Naive thymus-derived CD4-positive, alpha-beta T cell (primary cell): ENCODE measurements around the gene MYH11. TPM values are rescaled to one million over a fixed set of nuclear protein-coding genes. Genes with fewer than 3 reads are reported as not detected.
A peak's percentile ranks its signal among the peaks of the same experiment; 100 is the strongest.
"Not testable (repeated sequence)": the region's sequence is repeated elsewhere in the genome, so short reads cannot be mapped to it uniquely, and the experiment has no call there.

Experiments
- ATAC-seq: fragments of 150-1000 bp; cut with Tn5 transposase; 2 replicates; pipeline ENCODE4 v1.10.0; 2021; ENCODE audit warnings: mild to moderate bottlenecking, moderate library complexity
- CTCF ChIA-PET: fragments of 350-600 bp; sonication (Branson Sonifier 250); formaldehyde crosslinking; loops from one replicate; lab custom pipeline; 2021; ENCODE audit warnings: antibody characterized with exemption; lab: Charles Lee
- POLR2A ChIA-PET: fragments of 350-600 bp; sonication (Branson Sonifier 250); formaldehyde crosslinking; loops from one replicate; lab custom pipeline; 2021; ENCODE audit warnings: antibody characterized with exemption, inconsistent platforms; lab: Charles Lee
- DNase-seq, 9 donors: peaks; one replicate each; pipeline versions ENCODE4 v3.0.0 to v3.0.0-alpha.2; 2020 to 2022; ENCODE audit warnings: mixed read lengths in 1 of 9
- H3K27ac ChIP-seq: one replicate; pipeline ENCODE4 v1.7.0; 2013; ENCODE audit warnings: mild to moderate bottlenecking, low read depth, low read length, moderate library complexity
- H3K27me3 ChIP-seq, 2 donors: one replicate each; pipeline ENCODE4 v1.7.0; 2013; ENCODE audit warnings: low read length in 2 of 2, mild to moderate bottlenecking in 2 of 2, moderate library complexity in 2 of 2; ENCODE audit not compliant: control insufficient read depth in 2 of 2, insufficient read depth in 2 of 2
- H3K36me3 ChIP-seq, 3 experiments: 1 replicate in 2 of 3; 2 replicates in 1 of 3; pipeline ENCODE4 v1.7.0; 2013; ENCODE audit warnings: low read length in 3 of 3, mild to moderate bottlenecking in 3 of 3, moderate library complexity in 1 of 3; ENCODE audit not compliant: insufficient read depth in 3 of 3, control insufficient read depth in 2 of 3
- H3K4me1 ChIP-seq, 2 donors: one replicate each; pipeline ENCODE4 v1.7.0; 2013; ENCODE audit warnings: low read length in 2 of 2, mild to moderate bottlenecking in 2 of 2, moderate library complexity in 1 of 2; ENCODE audit not compliant: control insufficient read depth in 2 of 2, insufficient read depth in 2 of 2
- H3K4me3 ChIP-seq: 2 replicates; pipeline ENCODE4 v1.7.0; 2013; ENCODE audit warnings: mild to moderate bottlenecking, low read length
- H3K9me3 ChIP-seq, 3 experiments: 1 replicate in 2 of 3; 2 replicates in 1 of 3; pipeline ENCODE4 v1.7.0; 2013; ENCODE audit warnings: low read length in 3 of 3; ENCODE audit not compliant: control insufficient read depth in 2 of 3
- H3K27ac Mint-ChIP-seq, 9 donors: one replicate each; pipeline ENCODE4 v1.8.0; 2020 to 2022; ENCODE audit warnings: mixed read lengths in 9 of 9, mild to moderate bottlenecking in 8 of 9, moderate library complexity in 5 of 9, inconsistent platforms in 2 of 9
- H3K27me3 Mint-ChIP-seq, 5 donors: one replicate each; pipeline ENCODE4 v1.8.0; 2021 to 2022; ENCODE audit warnings: mixed read lengths in 5 of 5, mild to moderate bottlenecking in 1 of 5
- H3K36me3 Mint-ChIP-seq, 5 donors: one replicate each; pipeline ENCODE4 v1.8.0; 2020 to 2022; ENCODE audit warnings: mixed read lengths in 5 of 5, mild to moderate bottlenecking in 3 of 5, inconsistent platforms in 1 of 5
- H3K4me1 Mint-ChIP-seq, 7 donors: one replicate each; pipeline ENCODE4 v1.8.0; 2020 to 2022; ENCODE audit warnings: mixed read lengths in 7 of 7, mild to moderate bottlenecking in 3 of 7, inconsistent platforms in 1 of 7
- H3K4me3 Mint-ChIP-seq, 10 donors: one replicate each; pipeline ENCODE4 v1.8.0; 2020 to 2022; ENCODE audit warnings: mild to moderate bottlenecking in 10 of 10, mixed read lengths in 10 of 10, moderate library complexity in 6 of 10, inconsistent platforms in 2 of 10
- H3K9me3 Mint-ChIP-seq, 11 donors: one replicate each; pipeline ENCODE4 v1.8.0; 2020 to 2022; ENCODE audit warnings: mixed read lengths in 11 of 11, mild to moderate bottlenecking in 4 of 11, inconsistent platforms in 1 of 11, moderate library complexity in 1 of 11
- intact Hi-C, 2 donors: fragments of 100-400 bp; cut with micrococcal nuclease; formaldehyde crosslinking; loops; one replicate each; pipeline ENCODE4 v1.15.1; 2023
- polyA plus RNA-seq, 2 donors: library from polyadenylated mRNA; unstranded; fragments of 300-500 nt; fragmentation: Illumina TruSeq; gene quantifications; one replicate each; pipeline ENCODE4 v1.2.3, GENCODE V29; 2021
- total RNA-seq, 6 experiments: library from RNA in 5 of 6; stranded (reverse) in 5 of 6; gene quantifications; 1 replicate in 5 of 6; 2 replicates in 1 of 6; pipeline ENCODE4 v1.2.3 and lab custom pipeline; 2021 to 2026

MYH11 gene
- total and polyA plus RNA-seq, 7 experiments from 2014 or later = 0.05 to 2.2 (median 0.39) TPM; not detected in 4

GRCh38 chr16:15735610-15736009 lies 121.2 kb downstream of the MYH11 start:
- DNase-seq = no peak
- Histone ChIP-seq H3K4me1 (no peaks in the 10 kb centered on the region), H3K4me3 (no peak overlapping the region), H3K27ac (no peak overlapping the region), H3K36me3 (peaks cover 0 to 31% (median 0%) of the 10 kb centered on the region in 3 experiments), H3K9me3 (no peaks in the 10 kb centered on the region), H3K27me3 (no peaks in the 10 kb centered on the region)
- CTCF ChIA-PET = no interaction called here
- intact Hi-C loops = no loop called here
- peaks cover 3 to 37% (median 16%) of the 10 kb centered on the region in 5 donors for H3K36me3 Mint-ChIP-seq
- no peak for ATAC-seq
- POLR2A ChIA-PET = no interaction called here
- H3K27ac Mint-ChIP-seq = peak overlapping the region in 3 of 9 donors; percentile 42 to 65 (median 57)
- no peaks in the 10 kb centered on the region for H3K27me3 Mint-ChIP-seq
- H3K9me3 Mint-ChIP-seq = no peaks in the 10 kb centered on the region
- H3K4me3 Mint-ChIP-seq = no peak overlapping the region
- H3K4me1 Mint-ChIP-seq = peaks cover 0 to 8% (median 0%) of the 10 kb centered on the region in 7 donors

DNA sequence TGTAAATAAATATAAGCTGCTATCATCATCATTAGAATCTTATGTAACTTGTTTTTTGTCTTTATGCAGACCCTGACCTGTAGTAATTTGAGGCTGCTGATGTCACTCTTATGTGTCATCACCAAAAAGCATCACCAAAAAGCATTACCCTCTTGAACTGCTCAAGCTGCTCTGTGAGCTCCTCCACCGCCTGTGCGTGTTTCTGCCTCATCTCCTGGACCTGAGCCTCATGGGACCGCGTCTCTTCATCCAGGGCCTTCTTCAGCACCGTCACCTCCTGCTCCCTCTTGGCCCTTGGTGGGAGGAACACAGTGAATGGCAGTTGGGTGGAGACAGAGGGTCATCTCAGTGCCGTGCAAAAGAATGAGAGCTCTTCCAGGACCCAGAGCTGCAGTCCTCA lies 124.4 kb downstream of the MYH11 start:
- ChIA-PET CTCF (interaction anchor here (1.2 kb wide), 1 partner anchor 40 kb away, joined by 3 read pairs; no protein-coding TSS in a partner anchor), POLR2A (interaction anchor here (0.7 kb wide), 1 partner anchor 1177 kb away, joined by 3 read pairs; no protein-coding TSS in a partner anchor)
- no peaks in the 10 kb centered on the region for H3K4me1 ChIP-seq
- peaks cover 0 to 25% (median 0%) of the 10 kb centered on the region in 3 experiments for H3K36me3 ChIP-seq
- peak overlapping the region in 1 of 10 donors; percentile 45 for H3K4me3 Mint-ChIP-seq
- intact Hi-C loops = no loop called here
- no peaks in the 10 kb centered on the region for H3K9me3 ChIP-seq
- H3K9me3 Mint-ChIP-seq = no peaks in the 10 kb centered on the region
- no peak overlapping the region for H3K4me3 ChIP-seq
- H3K27me3 Mint-ChIP-seq = no peaks in the 10 kb centered on the region
- DNase-seq (no peak), ATAC-seq (no peak)
- H3K27me3 ChIP-seq = no peaks in the 10 kb centered on the region
- peak overlapping the region in 6 of 9 donors; percentile 31 to 65 (median 48) for H3K27ac Mint-ChIP-seq
- peaks cover 0 to 28% (median 10%) of the 10 kb centered on the region in 5 donors for H3K36me3 Mint-ChIP-seq
- H3K27ac ChIP-seq = no peak overlapping the region
- H3K4me1 Mint-ChIP-seq = peaks cover 0 to 8% (median 0%) of the 10 kb centered on the region in 7 donors

GRCh38 chr16:15729152-15729551 lies 127.7 kb downstream of the MYH11 start:
- Mint-ChIP-seq H3K27me3 (no peaks in the 10 kb centered on the region), H3K4me1 (peaks cover 0 to 2% (median 0%) of the 10 kb centered on the region in 7 donors), H3K9me3 (no peaks in the 10 kb centered on the region), H3K27ac (no peak overlapping the region), H3K4me3 (no peak overlapping the region), H3K36me3 (peaks cover 10 to 30% (median 14%) of the 10 kb centered on the region in 5 donors)
- Histone ChIP-seq H3K4me1 (no peaks in the 10 kb centered on the region), H3K36me3 (peaks cover 0 to 24% (median 7%) of the 10 kb centered on the region in 3 experiments), H3K27ac (no peak overlapping the region), H3K4me3 (no peak overlapping the region), H3K9me3 (no peaks in the 10 kb centered on the region), H3K27me3 (no peaks in the 10 kb centered on the region)
- intact Hi-C loops = no loop called here
- DNase-seq = no peak
- ChIA-PET CTCF (interaction anchor here (0.7 kb wide), 1 partner anchor 118 kb away, joined by 3 read pairs; no protein-coding TSS in a partner anchor), POLR2A (no interaction called here)
- no peak for ATAC-seq

- peaks cover 0 to 29% (median 7%) of the 10 kb centered on the region in 3 experiments for H3K36me3 ChIP-seq
- ATAC-seq, H3K4me3 ChIP-seq, H3K4me1 Mint-ChIP-seq, CTCF ChIA-PET, intact Hi-C loops, H3K9me3 Mint-ChIP-seq, H3K27me3 ChIP-seq, H3K4me1 ChIP-seq, H3K27me3 Mint-ChIP-seq, H3K27ac ChIP-seq, H3K9me3 ChIP-seq, DNase-seq, H3K4me3 Mint-ChIP-seq: not testable (repeated sequence)
- POLR2A ChIA-PET = interaction anchor here (1.1 kb wide), 1 partner anchor 19 kb away, joined by 3 read pairs; no protein-coding TSS in a partner anchor
- Mint-ChIP-seq H3K27ac (peak overlapping the region in 2 of 9 donors; percentile 24 to 60), H3K36me3 (peaks cover 10 to 24% (median 14%) of the 10 kb centered on the region in 5 donors)
These were observed 129.1 kb downstream of the MYH11 start for GRCh38 chr16:15727697-15728096.

- Histone ChIP-seq H3K27me3 (no peaks in the 10 kb centered on the region), H3K36me3 (peaks cover 0 to 39% (median 7%) of the 10 kb centered on the region in 3 experiments), H3K4me3 (no peak overlapping the region), H3K4me1 (no peaks in the 10 kb centered on the region), H3K27ac (no peak overlapping the region), H3K9me3 (no peaks in the 10 kb centered on the region)
- no peaks in the 10 kb centered on the region for H3K27me3 Mint-ChIP-seq
- ChIA-PET POLR2A (interaction anchor here (1.1 kb wide), 1 partner anchor 18 kb away, joined by 3 read pairs; no protein-coding TSS in a partner anchor), CTCF (no interaction called here)
- no peak overlapping the region for H3K4me3 Mint-ChIP-seq
- H3K4me1 Mint-ChIP-seq = peaks cover 0 to 2% (median 0%) of the 10 kb centered on the region in 7 donors
- peak overlapping the region in 1 of 9 donors; percentile 36 for H3K27ac Mint-ChIP-seq
- no peak for ATAC-seq
- no peaks in the 10 kb centered on the region for H3K9me3 Mint-ChIP-seq
- no peak for DNase-seq
- peaks cover 14 to 29% (median 14%) of the 10 kb centered on the region in 5 donors for H3K36me3 Mint-ChIP-seq
- intact Hi-C loops = no loop called here
These were observed 130.1 kb downstream of the MYH11 start for GRCh38 chr16:15726715-15727114.

GRCh38 chr16:15725641-15726240 lies 131.1 kb downstream of the MYH11 start:
- Histone ChIP-seq H3K4me1 (no peaks in the 10 kb centered on the region), H3K36me3 (peaks cover 0 to 49% (median 7%) of the 10 kb centered on the region in 3 experiments), H3K9me3 (no peaks in the 10 kb centered on the region), H3K4me3 (no peak overlapping the region), H3K27ac (no peak overlapping the region), H3K27me3 (no peaks in the 10 kb centered on the region)
- ATAC-seq (no peak), DNase-seq (no peak)
- POLR2A ChIA-PET = no interaction called here
- intact Hi-C loops = no loop called here
- Mint-ChIP-seq H3K4me3 (no peak overlapping the region), H3K27ac (peak overlapping the region in 3 of 9 donors; percentile 5 to 81 (median 56)), H3K36me3 (peaks cover 14 to 38% (median 18%) of the 10 kb centered on the region in 5 donors), H3K9me3 (no peaks in the 10 kb centered on the region), H3K27me3 (no peaks in the 10 kb centered on the region), H3K4me1 (peaks cover 0 to 4% (median 0%) of the 10 kb centered on the region in 7 donors)
- CTCF ChIA-PET = no interaction called here
